Epithelial cell of esophagus (primary cell): ENCODE measurements around the gene KCNMA1.
A peak's percentile ranks its signal among the peaks of the same experiment; 100 is the strongest.
"Not testable (repeated sequence)": the region's sequence is repeated elsewhere in the genome, so short reads cannot be mapped to it uniquely, and the experiment has no call there.

Experiments used
- DNase-seq: peaks from one replicate; pipeline ENCODE4 v3.0.0; 2010; ENCODE audit warnings: low read depth
- H3K4me3 ChIP-seq: 2 replicates; pipeline ENCODE4 v1.5.1; 2011; ENCODE audit warnings: mild to moderate bottlenecking, low read length, control low read depth
- TF ChIP-seq, protein P1 (sequence below): IDR thresholded peaks from 2 replicates; pipeline ENCODE4 v1.5.1; 2011; ENCODE audit warnings: low read depth, mild to moderate bottlenecking, low read length, control low read depth, inconsistent platforms; ENCODE audit not compliant: insufficient read depth; ENCODE audit errors: missing control alignments

KCNMA1 gene

DNA sequence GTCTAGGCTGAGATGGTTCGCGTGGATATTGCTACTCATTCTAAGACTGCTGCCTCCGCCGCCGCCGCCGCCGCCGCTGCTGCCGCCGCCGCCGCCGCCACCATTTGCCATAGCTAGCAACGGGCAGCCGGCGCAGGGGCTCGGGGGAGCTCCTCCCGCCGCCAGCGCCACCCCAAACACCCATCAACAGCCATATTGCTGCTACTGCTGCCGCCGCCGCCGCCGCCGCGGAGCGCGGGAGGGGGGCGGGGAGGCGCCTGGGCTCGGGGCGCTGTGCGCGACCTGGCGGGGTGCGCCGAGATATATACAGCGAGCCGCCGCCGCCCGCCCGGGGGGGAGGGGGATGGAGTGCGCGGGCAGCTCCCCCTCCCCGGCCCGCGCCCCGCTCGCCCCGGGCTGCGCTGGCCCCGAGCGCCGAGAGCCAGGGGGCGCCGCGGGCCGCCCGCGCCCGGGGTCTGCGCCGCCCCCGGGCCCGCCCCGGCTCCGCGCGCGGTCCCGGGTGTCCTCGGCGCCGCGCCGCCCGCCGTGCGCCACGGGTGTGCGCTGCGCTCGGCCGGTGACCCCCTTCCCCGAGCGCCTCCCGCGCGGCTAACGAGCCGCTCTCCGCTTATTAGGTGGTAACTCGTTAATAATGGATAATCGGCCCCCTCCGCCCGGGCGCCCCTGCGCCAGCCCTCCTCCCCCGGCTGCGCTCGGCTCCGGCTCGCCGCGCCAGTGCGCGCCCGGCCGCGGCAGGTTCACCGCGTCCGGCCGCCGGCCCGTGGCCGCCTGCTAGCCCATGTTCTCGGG lies at the start of gene KCNMA1:
Gene KCNMA1, minus strand, starts transcription at position 277 of the 789 bp plus-strand sequence.
- H3K4me3 ChIP-seq = peak within 1 kb of the TSS; percentile 64
- TF ChIP-seq, protein P1, sequence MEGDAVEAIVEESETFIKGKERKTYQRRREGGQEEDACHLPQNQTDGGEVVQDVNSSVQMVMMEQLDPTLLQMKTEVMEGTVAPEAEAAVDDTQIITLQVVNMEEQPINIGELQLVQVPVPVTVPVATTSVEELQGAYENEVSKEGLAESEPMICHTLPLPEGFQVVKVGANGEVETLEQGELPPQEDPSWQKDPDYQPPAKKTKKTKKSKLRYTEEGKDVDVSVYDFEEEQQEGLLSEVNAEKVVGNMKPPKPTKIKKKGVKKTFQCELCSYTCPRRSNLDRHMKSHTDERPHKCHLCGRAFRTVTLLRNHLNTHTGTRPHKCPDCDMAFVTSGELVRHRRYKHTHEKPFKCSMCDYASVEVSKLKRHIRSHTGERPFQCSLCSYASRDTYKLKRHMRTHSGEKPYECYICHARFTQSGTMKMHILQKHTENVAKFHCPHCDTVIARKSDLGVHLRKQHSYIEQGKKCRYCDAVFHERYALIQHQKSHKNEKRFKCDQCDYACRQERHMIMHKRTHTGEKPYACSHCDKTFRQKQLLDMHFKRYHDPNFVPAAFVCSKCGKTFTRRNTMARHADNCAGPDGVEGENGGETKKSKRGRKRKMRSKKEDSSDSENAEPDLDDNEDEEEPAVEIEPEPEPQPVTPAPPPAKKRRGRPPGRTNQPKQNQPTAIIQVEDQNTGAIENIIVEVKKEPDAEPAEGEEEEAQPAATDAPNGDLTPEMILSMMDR = no peak
- DNase-seq = peak; percentile 37

GRCh38 chr10:77686650-77687417 lies 49.2 kb upstream of the KCNMA1 start:
- H3K4me3 ChIP-seq = no peak overlapping the region
- no peak for DNase-seq
- TF ChIP-seq, protein P1 = no peak

GRCh38 chr10:77686096-77686495 lies 48.5 kb upstream of the KCNMA1 start:
- TF ChIP-seq, protein P1 = no peak
- DNase-seq = no peak
- no peak overlapping the region for H3K4me3 ChIP-seq

DNA sequence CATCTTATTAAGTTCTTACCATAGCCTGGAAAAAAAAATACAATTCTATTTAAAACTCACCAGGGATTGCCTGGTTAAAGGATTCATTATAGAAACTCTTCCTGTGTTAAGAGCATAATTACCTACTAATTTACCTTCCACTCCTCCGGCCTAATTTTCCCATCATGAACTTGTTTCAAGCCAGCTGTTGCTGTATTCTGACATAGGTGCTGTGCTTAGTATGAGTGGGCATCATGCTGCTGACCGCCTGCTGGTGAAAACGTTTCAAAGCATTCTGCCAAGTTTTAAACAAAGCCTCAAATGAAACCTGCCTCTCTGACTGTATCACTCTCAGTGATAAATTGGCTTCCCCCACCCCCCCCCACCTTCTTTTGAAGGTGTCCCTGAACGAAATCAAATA lies 47.8 kb upstream of the KCNMA1 start:
- TF ChIP-seq, protein P1 = no peak
- H3K4me3 ChIP-seq = no peak overlapping the region
- DNase-seq = no peak

- not testable (repeated sequence) for DNase-seq, H3K4me3 ChIP-seq
Observed at GRCh38 chr10:77683088-77683432, 45.5 kb upstream of the KCNMA1 start.

DNA sequence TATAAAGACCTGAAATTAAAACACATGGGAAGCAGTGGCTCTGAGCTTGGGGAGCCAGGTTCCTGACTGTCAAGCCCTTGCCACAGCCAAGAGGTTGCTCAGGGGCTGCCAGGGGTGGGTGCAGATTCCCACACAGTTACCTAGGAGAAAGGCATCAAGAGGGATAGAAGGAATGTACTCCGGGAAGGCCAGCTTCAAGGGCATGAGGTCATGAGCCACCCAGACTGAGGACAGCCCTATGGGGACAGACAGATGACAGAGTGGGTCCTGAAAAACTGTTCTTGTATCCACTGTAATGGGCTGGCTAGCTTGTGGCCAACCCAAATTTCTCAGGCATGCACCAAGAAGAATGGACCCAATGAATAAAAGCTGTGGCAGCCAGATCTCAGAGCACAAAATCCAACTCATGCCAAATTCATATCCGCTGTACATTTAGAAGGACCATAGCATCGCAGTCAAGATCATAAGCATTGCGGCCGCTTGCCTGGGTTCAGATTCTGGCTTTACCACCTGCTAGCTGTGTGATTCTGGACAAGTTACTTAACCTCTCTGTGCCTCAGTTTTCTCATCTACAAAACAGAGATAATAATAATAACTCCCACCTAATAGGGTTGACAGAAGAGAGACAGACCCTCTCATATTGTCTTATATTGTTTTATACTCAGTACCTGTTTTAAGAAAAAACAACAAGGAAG lies 44.9 kb upstream of the KCNMA1 start:
- DNase-seq = no peak
- H3K4me3 ChIP-seq = no peak overlapping the region
- TF ChIP-seq, protein P1 = no peak

DNA sequence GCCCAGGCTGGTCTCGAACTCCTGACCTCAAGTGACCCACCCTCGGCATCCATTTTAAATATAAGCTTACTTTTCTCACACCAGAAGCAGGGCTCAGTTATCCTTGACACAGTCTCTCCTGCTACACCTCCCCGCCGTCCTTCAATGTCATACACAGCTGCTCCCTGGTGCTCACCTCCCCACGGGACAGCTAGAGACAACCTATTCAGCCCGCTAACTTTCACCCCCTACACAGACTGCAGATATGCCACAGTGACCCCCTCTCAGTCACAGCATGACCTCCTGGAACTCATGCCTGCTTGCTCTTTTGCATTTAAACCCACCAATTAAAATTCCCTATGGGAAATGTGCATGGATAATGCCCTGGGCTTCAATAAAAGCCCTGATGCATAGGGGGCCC lies 44.2 kb upstream of the KCNMA1 start:
- TF ChIP-seq, protein P1 = no peak
- no peak overlapping the region for H3K4me3 ChIP-seq
- DNase-seq = no peak
